A673 (cell line): ENCODE measurements around the gene MDH2.

Experiments used
- CTCF ChIP-seq: fragments of 300-800, 200-600 bp; sonication (generic); conservative IDR thresholded peaks from 2 replicates; pipeline ENCODE4 v1.5.1; 2017; ENCODE audit warnings: low read depth, mild to moderate bottlenecking, antibody characterized with exemption, low read length, moderate library complexity, mixed read lengths
- EZH2 ChIP-seq: fragments of 200-600 bp; sonication (generic); IDR thresholded peaks from 2 replicates; pipeline ENCODE4 v1.6.1; 2017; ENCODE audit warnings: borderline replicate concordance, low read depth, mild to moderate bottlenecking, mixed read lengths, antibody characterized with exemption, low read length; ENCODE audit not compliant: poor library complexity, severe bottlenecking

DNA sequence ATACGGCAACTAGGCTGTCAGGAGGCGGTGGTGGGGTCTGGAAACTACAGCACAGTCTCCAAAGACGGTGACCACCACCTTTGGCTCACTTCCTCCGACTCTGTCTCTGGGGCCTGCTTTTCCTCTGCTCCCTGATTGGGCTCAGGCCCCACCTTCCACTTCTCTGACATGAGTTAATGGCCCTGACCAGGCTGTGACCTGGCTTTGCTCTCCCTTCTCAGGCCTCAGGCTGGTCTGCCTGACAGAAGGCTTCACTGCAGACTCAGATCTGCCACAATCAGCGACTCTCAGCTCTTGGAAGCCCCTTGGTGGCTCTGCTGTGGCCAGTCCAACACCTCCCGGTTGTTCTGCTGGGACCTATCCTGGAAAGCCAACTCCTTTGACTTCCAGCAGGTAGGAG is 7.8 kb upstream of the MDH2 start:
- TF ChIP-seq CTCF (no peak), EZH2 (no peak)
